ENCODE measurements around the gene ELAVL3.

ELAVL3 gene

GRCh38 chr19:11405846-11406643 is 74.8 kb downstream of the ELAVL3 start:
- no peak for DNase-seq

GRCh38 chr19:11404588-11405222 is 76.1 kb downstream of the ELAVL3 start:
- DNase-seq = no peak

GRCh38 chr19:11401808-11402543 is 78.9 kb downstream of the ELAVL3 start:
- no peak for DNase-seq
